Measurements from ENCODE around the gene RAPGEF1. TPM values are rescaled to one million over a fixed set of nuclear protein-coding genes. Genes with fewer than 3 reads are reported as not detected.

RAPGEF1 gene
- total and polyA plus RNA-seq, 9 of the 15 experiments (the other 6 are each of a cell fraction or from before 2014, with no cell fraction given) = 0.06 to 44.1 (median 19.9) TPM

DNA sequence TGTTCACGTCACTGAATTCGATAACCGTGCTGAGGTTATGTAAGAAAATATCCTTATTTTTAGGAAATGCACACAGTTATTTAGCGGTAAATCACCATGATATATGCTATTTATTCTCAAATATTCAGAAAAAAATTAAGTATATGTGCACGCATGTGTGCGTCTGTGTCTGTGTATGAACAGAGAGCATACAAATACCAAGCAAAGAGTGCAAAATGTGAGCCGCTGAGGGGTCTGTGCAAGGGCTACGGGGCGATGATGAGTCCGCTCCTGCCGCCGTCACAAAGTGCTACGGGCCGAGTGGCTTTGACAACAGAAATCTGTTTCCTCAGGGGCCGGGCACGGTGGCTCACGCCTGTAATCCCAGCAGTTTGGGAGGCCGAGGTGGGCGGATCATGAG, 201.9 kb downstream of the RAPGEF1 start:
- in situ Hi-C loops (cut with MboI) = no loop called here
- ChIA-PET CTCF (ENCODE audit: low intra/inter-chr PET ratio) (no interaction called here), POLR2A (no interaction called here)

DNA sequence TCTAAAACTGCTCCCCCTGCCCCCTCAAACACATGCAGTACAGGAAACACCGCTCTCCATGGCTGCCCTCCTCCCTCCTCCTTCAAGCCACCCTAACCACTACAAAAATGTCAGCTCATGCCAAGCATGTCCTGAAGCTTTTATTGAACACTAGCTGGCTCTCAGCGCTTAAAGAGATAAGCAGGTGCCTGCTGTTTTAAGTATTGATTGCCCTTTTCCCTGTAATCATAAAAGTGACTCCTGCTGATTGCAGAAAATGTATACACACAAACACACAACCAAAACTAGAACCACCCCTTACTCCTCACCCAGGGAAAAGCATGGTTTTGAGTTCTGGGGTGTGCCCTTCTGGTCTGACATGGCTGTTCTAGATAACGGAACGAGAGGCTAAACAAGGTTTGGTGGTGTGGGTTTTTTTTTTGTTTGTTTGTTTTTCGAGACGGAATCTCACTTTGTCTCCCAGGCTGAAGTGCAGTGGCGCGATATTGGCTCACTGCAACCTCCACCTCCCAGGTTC, 205.1 kb downstream of the RAPGEF1 start:
- intact Hi-C loops (cut with micrococcal nuclease) (no loop called here), in situ Hi-C loops (cut with MboI) (no loop called here)
- BruUV-seq (replicated peaks) = no TSS peak
- H3K9me3 ChIP-seq (replicated peaks; ENCODE audit: control insufficient read depth, insufficient read depth, low read depth, low read length) = no peaks in the 10 kb centered on the region
- peak in 1 of 4 experiments; percentile 23 for DNase-seq (ENCODE audit: extremely low read depth in 1 of 4, low spot score in 3 of 4)
- H3K27ac ChIP-seq (ENCODE audit: extremely low read depth, low read depth, low read length) = no peak overlapping the region
- peak overlapping the region; percentile 43; the same call in 1 of the 2 replicates for H2AFZ ChIP-seq (ENCODE audit: low read depth, low read length)
- peaks cover 12% of the 10 kb centered on the region for H3K79me2 ChIP-seq (ENCODE audit: control insufficient read depth, insufficient read depth, low read length)
- peaks cover 17 to 35% of the 10 kb centered on the region in 2 experiments; a peak in 4 of 5 replicates for H3K4me1 ChIP-seq (replicated peaks in 1 of 2; ENCODE audit: control insufficient read depth in 2 of 2, insufficient read depth in 2 of 2, low read length in 2 of 2)
- no peak overlapping the region for H3K4me2 ChIP-seq (ENCODE audit: insufficient read depth, low read length)
- no peak overlapping the region for H3K4me3 ChIP-seq
- ATAC-seq = no peak
- ChIA-PET CTCF (ENCODE audit: low intra/inter-chr PET ratio) (interaction anchor here (0.6 kb wide), 1 partner anchor 217 kb away, joined by 4 read pairs; no protein-coding TSS in a partner anchor), POLR2A (interaction anchor here (1.1 kb wide), 1 partner anchor 25 kb away, joined by 3 read pairs; no protein-coding TSS in a partner anchor)
- FAIRE-seq = peak; percentile 78
- no peaks in the 10 kb centered on the region for H4K20me1 ChIP-seq (replicated peaks; ENCODE audit: control insufficient read depth, insufficient read depth, low read length)
- H3K27me3 ChIP-seq (ENCODE audit: control insufficient read depth in 2 of 2, insufficient read depth in 2 of 2, low read length in 2 of 2) = peaks cover 2 to 8% of the 10 kb centered on the region in 2 experiments; a peak in 2 of 5 replicates
- no peak overlapping the region for H3K9ac ChIP-seq (ENCODE audit: insufficient read depth in 1 of 2, low read depth in 2 of 2, low read length in 2 of 2)
- peaks cover 4% of the 10 kb centered on the region; the same call in 2 of the 3 replicates for H3K36me3 ChIP-seq (ENCODE audit: control insufficient read depth, insufficient read depth, low read length)
- no peaks in the 10 kb centered on the region for H3K9me1 ChIP-seq (ENCODE audit: control insufficient read depth, insufficient read depth, low read length)
- 3% methylated on average over 8 of the region's 8 CpGs for WGBS (ENCODE audit: insufficient coverage, low coverage, missing lambda C conversion rate)
- no peak for TF ChIP-seq ILF3 (IDR thresholded peaks at IDR 0.05; ENCODE audit: borderline replicate concordance)
- no peak for TF ChIP-seq DACH1 (IDR thresholded peaks at IDR 0.05; ENCODE audit: partially characterized antibody)
- TF ChIP-seq BCOR (IDR thresholded peaks at IDR 0.05) = 0 out of 2 replicates have a peak, but pooled peaks have one; percentile 10
- peak; percentile 53; the same call in 1 of the 2 replicates for TF ChIP-seq TCF3 (CRISPR knock-in tag; IDR thresholded peaks at IDR 0.05)
- TF ChIP-seq ASH1L (IDR thresholded peaks at IDR 0.05; ENCODE audit: borderline replicate concordance, low read depth, partially characterized antibody) = no peak
- TF ChIP-seq TAL1 (IDR thresholded peaks at IDR 0.05) = peak; percentile 37; the same call in 1 of the 2 replicates
- TF ChIP-seq ZNF384 (IDR thresholded peaks at IDR 0.05; ENCODE audit: low read depth, low read length) = peak; percentile 72
- peak; percentile 35; the same call in 1 of the 2 replicates for TF ChIP-seq SMARCA4 (IDR thresholded peaks at IDR 0.05)
- TF ChIP-seq FOXA3 (CRISPR knock-in tag; conservative IDR thresholded peaks at IDR 0.05 in 1 of 2, IDR thresholded peaks at IDR 0.05 in 1 of 2) = peak in 1 of 2 experiments; percentile 33; a peak in 1 of 4 replicates
- 0 out of 4 replicates have a peak, but pooled peaks of 1 of the 2 experiments have one; percentile 13 for TF ChIP-seq FOXK2 (conservative IDR thresholded peaks at IDR 0.05 in 1 of 2, IDR thresholded peaks at IDR 0.05 in 1 of 2; ENCODE audit: low read depth in 2 of 2)
- 0 out of 4 replicates have a peak, but pooled peaks of 1 of the 2 experiments have one; percentile 14 for TF ChIP-seq MNT (conservative IDR thresholded peaks at IDR 0.05)

More for the DNA sequence above, 201.9 kb downstream of the RAPGEF1 start:
- no peak for TF ChIP-seq ZNF165 (CRISPR knock-in tag; IDR thresholded peaks at IDR 0.05; ENCODE audit: borderline replicate concordance)
- TF ChIP-seq NONO (IDR thresholded peaks at IDR 0.05; ENCODE audit: low read depth in 2 of 2, low read length in 1 of 2) = no peak
- TF ChIP-seq, protein P1, sequence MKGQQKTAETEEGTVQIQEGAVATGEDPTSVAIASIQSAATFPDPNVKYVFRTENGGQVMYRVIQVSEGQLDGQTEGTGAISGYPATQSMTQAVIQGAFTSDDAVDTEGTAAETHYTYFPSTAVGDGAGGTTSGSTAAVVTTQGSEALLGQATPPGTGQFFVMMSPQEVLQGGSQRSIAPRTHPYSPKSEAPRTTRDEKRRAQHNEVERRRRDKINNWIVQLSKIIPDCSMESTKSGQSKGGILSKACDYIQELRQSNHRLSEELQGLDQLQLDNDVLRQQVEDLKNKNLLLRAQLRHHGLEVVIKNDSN (CRISPR knock-in tag; IDR thresholded peaks at IDR 0.05) = no peak
- H3K9me3 ChIP-seq (replicated peaks; ENCODE audit: control insufficient read depth, insufficient read depth, low read depth, low read length) = peaks cover 2% of the 10 kb centered on the region; the same call in 1 of the 2 replicates
- H3K4me3 ChIP-seq = no peak overlapping the region
- H3K79me2 ChIP-seq (ENCODE audit: control insufficient read depth, insufficient read depth, low read length) = no peaks in the 10 kb centered on the region
- intact Hi-C loops (cut with micrococcal nuclease) = no loop called here
- WGBS (ENCODE audit: insufficient coverage, low coverage, missing lambda C conversion rate) = 45% methylated on average over 18 of the region's 19 CpGs
- no peak overlapping the region for H2AFZ ChIP-seq (ENCODE audit: low read depth, low read length)
- H4K20me1 ChIP-seq (replicated peaks; ENCODE audit: control insufficient read depth, insufficient read depth, low read length) = no peaks in the 10 kb centered on the region
- no peaks in the 10 kb centered on the region for H3K36me3 ChIP-seq (ENCODE audit: control insufficient read depth, insufficient read depth, low read length)
- peaks cover 6 to 16% of the 10 kb centered on the region in 2 experiments; a peak in 3 of 5 replicates for H3K27me3 ChIP-seq (ENCODE audit: control insufficient read depth in 2 of 2, insufficient read depth in 2 of 2, low read length in 2 of 2)
- no peak for FAIRE-seq
- BruUV-seq (replicated peaks) = no TSS peak
- no peak overlapping the region for H3K27ac ChIP-seq (ENCODE audit: extremely low read depth, low read depth, low read length)
- no peak overlapping the region for H3K4me2 ChIP-seq (ENCODE audit: insufficient read depth, low read length)
- no peak for DNase-seq (ENCODE audit: extremely low read depth in 1 of 4, low spot score in 3 of 4)
- peaks cover 11 to 14% of the 10 kb centered on the region in 2 experiments; a peak in 4 of 5 replicates for H3K4me1 ChIP-seq (replicated peaks in 1 of 2; ENCODE audit: control insufficient read depth in 2 of 2, insufficient read depth in 2 of 2, low read length in 2 of 2)
- no peak for ATAC-seq
- no peaks in the 10 kb centered on the region for H3K9me1 ChIP-seq (ENCODE audit: control insufficient read depth, insufficient read depth, low read length)
- no peak overlapping the region for H3K9ac ChIP-seq (ENCODE audit: insufficient read depth in 1 of 2, low read depth in 2 of 2, low read length in 2 of 2)
